Right cardiac atrium (tissue), 5 donors: ENCODE measurements around the gene PLEK. TPM values are rescaled to one million over a fixed set of nuclear protein-coding genes. Genes with fewer than 3 reads are reported as not detected.

Experiments
- polyA plus RNA-seq: library from polyadenylated mRNA; stranded (reverse); fragments of 200-250 nt; gene quantifications from one replicate; pipeline ENCODE4 v1.2.3, GENCODE V29; 2013
- total RNA-seq, 4 donors: library from RNA; stranded (reverse); fragmentation: NEBNext Ultra II Directional; extraction: Animal tissue kit (Norgen Biotek cat#: 25700); gene quantifications; one replicate each; pipeline ENCODE4 v1.2.1, GENCODE V29; 2021
- donor health status: healthy with polysubstance abuse.
- donor health status: DM: no; HTN: yes; CAD: no.
- donor health status: DM: no; HTN: no; CAD: no.
- donor health status: DM: no; HTN: yes; CAD: no; lungs with severe emphysema.
- donor health status: DM: yes; HTN: yes; CAD: no.

The PLEK gene
- total and polyA plus RNA-seq, 5 donors, result 1.3 to 6.6 (median 4.2) TPM

Other genes starting within 250 kb of the PLEK start
- 10 to 100 TPM in 1 of 4 donors, 1 to 10 TPM in 3; 8.3 to 15.8 (median 8.5) TPM for gene PNO1, start 207.4 kb upstream of the PLEK start, total RNA-seq
- 7.0 TPM for gene PNO1, start 207.4 kb upstream of the PLEK start, polyA plus RNA-seq
- 10 to 100 TPM; 37.9 to 46.2 (median 42.9) TPM for gene PPP3R1, start 112.8 kb upstream of the PLEK start, total RNA-seq
- 21.4 TPM for gene PPP3R1, start 112.8 kb upstream of the PLEK start, polyA plus RNA-seq
- 10 to 100 TPM; 16.9 to 24.1 (median 20.0) TPM for gene CNRIP1, start 45.3 kb upstream of the PLEK start, total RNA-seq
- 16.8 TPM for gene CNRIP1, start 45.3 kb upstream of the PLEK start, polyA plus RNA-seq
- 1 to 10 TPM in 1 of 4 donors, under 1 TPM in 3; 0.42 to 1.1 (median 0.95) TPM for gene FBXO48, start 102.0 kb downstream of the PLEK start, total RNA-seq
- 0.61 TPM for gene FBXO48, start 102.0 kb downstream of the PLEK start, polyA plus RNA-seq
- 1 to 10 TPM; 6.2 to 7.6 (median 6.7) TPM for gene APLF, start 102.3 kb downstream of the PLEK start, total RNA-seq
- 0.72 TPM for gene APLF, start 102.3 kb downstream of the PLEK start, polyA plus RNA-seq